GM19240 (cell line): ENCODE data around the gene TUBGCP3.

Experiments used
- DNase-seq: peaks from one replicate; pipeline ENCODE4 v3.0.0; 2011; ENCODE audit warnings: low spot score; ENCODE audit not compliant: insufficient read length

Gene TUBGCP3

GRCh38 chr13:112443191-112443994 lies 144.6 kb downstream of the TUBGCP3 start:
- no peak for DNase-seq

GRCh38 chr13:112442483-112443090 lies 145.4 kb downstream of the TUBGCP3 start:
- no peak for DNase-seq

GRCh38 chr13:112441779-112442310 lies 146.1 kb downstream of the TUBGCP3 start:
- DNase-seq = no peak

GRCh38 chr13:112441226-112441625 lies 146.7 kb downstream of the TUBGCP3 start:
- no peak for DNase-seq

- DNase-seq = no peak
Observed at GRCh38 chr13:112438515-112438914, 149.4 kb downstream of the TUBGCP3 start.

GRCh38 chr13:112438094-112438493 lies 149.9 kb downstream of the TUBGCP3 start:
- DNase-seq = no peak

GRCh38 chr13:112435973-112436372 lies 152.0 kb downstream of the TUBGCP3 start:
- no peak for DNase-seq
